Pulmonary artery endothelial cell (primary cell): Measurements from ENCODE around the gene FBXO46. TPM values are rescaled to one million over a fixed set of nuclear protein-coding genes. Genes with fewer than 3 reads are reported as not detected.
"Not testable (repeated sequence)": the region's sequence is repeated elsewhere in the genome, so short reads cannot be mapped to it uniquely, and the experiment has no call there.

Experiments
- DNase-seq: peaks from one replicate; pipeline ENCODE4 v3.0.0-alpha.2; 2011; ENCODE audit warnings: low read depth, low spot score
- total RNA-seq: library from RNA; depleted of rRNA; stranded (reverse); fragments of >200 nt; gene quantifications from 2 replicates; pipeline ENCODE4 v1.2.3, GENCODE V29; 2014

Gene FBXO46
- total RNA-seq, 1 donor from 2014 or later, result 5.3 TPM

DNA sequence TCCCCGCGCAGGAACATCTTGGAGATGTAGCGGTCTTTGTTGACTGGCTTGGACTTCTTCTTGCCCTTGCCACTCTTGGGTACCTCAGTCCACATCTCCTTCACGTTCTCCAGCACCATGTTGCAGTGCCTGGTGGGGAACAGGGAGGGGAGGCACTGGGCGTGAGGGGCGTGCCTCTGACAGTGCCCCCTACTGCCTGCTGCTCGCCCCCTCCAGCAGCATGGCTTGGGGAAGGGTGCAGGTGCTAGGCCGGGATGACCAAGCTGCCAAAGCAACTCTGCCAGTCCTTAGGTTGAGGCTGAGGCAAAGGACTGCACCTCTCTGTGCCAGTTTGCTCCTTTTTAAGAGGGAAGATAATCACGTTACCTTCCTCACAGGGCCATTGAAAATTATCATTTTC is 43.1 kb downstream of the FBXO46 start:
- DNase-seq, result no peak

DNA sequence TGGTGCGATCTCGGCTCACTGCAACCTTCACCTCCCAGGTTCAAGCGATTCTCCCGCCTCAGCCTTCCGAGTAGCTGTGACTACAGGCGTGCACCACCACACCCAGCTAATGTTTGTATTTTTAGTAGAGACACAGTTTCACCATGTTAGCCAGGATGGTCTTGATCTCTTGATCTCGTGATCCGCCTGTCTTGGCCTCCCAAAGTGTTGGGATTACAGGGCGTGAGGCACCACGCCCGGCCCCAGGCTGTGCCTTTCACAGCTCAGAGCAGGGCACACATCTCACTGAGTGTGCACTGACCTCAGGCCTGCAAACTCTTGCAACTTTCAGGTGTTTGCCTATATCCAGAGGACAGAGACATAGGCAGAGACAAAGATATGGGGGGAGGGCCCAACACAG is 45.7 kb downstream of the FBXO46 start:
- DNase-seq, result not testable (repeated sequence)

DNA sequence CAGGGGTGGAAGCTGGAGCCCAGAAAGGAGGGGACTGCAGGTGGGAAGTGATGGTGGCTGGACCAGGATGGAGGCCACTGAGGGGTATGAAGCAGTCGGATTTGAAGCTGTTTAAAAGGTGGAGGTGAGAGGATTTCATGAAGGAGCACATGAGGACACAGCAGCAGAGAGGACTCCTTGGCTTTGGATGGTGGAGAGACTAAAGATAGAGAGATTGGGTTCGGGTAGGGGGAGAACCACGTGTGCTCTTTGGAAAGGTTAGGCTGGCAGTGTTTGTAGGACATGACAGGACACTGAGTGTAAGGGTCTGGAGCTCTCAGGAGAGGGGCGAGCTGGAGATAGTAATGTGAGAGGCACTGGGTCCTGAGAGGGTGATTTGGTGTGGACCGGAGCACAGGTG is 47.8 kb downstream of the FBXO46 start:
- no peak for DNase-seq

DNA sequence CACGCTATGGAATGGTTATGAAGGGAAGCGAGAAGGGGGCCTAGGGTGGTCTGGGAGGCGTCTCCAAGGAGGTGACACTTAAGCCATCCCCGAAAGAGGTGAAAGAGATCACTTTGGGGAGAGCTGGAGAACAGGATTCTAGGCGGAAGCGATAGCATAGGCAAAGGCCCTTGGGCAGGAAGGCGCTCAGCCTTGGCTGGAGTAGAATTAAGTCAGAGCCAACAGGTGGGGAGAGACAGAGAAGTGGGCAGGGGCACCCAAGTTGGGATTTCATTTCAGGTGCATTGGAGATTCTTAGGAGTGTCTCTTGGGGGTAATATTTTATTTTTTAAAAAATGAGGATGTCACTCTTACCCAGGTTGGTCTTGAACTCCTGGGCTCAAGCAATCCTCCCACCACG is 48.6 kb downstream of the FBXO46 start:
- no peak for DNase-seq

DNA sequence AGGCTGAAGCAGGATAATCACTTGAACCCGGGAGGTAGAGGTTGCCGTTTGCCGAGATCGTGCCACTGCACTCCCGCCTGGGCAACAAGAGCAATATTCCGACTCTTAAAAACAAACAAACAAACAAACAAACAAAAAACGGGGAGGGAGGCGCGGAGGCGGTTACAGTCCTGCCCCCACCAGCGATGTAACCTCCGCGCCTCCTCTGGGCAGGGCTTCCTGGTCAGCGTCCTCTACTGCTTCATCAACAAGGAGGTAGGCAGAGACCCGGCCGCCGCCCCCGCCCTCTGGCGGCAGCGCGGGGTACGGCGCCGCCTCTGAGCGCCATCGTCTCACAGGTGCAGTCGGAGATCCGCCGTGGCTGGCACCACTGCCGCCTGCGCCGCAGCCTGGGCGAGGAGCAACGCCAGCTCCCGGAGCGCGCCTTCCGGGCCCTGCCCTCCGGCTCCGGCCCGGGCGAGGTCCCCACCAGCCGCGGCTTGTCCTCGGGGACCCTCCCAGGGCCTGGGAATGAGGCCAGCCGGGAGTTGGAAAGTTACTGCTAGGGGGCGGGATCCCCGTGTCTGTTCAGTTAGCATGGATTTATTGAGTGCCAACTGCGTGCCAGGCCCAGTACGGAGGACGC is 49.2 kb downstream of the FBXO46 start:
- peak; percentile 47 for DNase-seq

DNA sequence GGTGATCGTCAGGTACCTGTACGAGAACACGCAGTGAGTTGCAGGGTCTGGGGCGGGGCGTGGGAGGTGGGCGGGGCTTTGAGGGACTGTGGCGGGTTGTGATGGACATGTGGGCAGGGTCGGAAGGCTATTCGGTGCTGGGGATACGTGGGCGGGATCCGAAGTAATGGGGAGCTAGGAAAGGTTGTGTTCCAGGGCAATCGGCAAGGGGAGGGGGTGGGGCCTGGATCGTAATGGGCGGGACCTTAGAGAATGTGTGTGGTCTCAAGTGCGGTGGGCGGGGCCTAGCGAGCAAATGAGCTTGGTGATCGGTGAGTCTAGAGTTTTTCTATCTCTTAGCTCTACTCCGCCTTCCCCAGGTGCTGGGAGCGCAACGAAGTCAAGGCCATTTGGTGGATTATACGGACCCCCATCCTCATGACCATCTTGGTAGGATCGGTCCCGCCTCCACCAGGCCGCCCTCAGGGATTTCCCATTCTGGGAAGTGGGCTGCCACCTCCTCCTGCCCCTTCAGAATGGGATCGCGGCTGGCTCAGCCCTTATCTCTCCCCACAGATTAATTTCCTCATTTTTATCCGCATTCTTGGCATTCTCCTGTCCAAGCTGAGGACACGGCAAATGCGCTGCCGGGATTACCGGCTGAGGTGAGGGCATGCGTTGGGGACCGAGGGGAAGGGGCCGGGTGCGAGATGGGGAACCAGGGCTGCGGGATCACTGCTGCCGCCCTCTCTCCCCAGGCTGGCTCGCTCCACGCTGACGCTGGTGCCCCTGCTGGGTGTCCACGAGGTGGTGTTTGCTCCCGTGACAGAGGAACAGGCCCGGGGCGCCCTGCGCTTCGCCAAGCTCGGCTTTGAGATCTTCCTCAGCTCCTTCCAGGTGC is 53.1 kb downstream of the FBXO46 start:
- peak; percentile 36 for DNase-seq

DNA sequence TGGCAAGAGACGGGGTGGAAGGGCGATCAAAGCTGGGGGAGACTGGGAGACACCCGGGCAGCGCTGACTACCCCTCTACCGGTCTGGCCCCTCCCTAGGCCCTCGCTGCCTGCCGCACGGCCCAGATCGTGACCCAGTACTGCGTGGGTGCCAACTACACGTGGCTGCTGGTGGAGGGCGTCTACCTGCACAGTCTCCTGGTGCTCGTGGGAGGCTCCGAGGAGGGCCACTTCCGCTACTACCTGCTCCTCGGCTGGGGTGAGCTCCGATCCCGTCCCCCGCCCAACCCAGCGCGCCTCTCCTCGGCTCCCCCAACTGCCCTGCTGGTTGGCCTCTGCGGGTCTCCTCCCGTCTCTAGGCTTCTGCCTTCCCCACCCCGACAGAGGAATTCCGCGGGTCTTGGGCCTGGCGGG is 53.8 kb downstream of the FBXO46 start:
- no peak for DNase-seq

DNA sequence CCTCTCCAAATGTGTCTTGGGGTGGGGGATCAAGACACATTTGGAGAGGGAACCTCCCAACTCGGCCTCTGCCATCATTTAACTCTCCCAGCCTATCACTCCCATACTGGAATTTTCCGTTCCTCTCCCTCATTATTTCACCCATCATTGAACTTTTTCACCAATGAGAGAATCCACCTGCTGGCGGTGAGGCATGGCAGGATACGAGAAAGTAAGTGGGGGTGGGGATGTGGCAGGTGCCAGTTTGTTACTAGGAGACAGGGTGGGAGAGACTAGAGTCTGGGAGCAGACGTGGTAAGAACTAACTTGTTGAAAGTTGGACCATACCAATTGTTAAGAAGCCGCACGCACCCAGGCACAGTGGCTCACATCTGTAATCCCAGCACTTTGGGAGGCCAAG is 55.8 kb downstream of the FBXO46 start:
- no peak for DNase-seq

DNA sequence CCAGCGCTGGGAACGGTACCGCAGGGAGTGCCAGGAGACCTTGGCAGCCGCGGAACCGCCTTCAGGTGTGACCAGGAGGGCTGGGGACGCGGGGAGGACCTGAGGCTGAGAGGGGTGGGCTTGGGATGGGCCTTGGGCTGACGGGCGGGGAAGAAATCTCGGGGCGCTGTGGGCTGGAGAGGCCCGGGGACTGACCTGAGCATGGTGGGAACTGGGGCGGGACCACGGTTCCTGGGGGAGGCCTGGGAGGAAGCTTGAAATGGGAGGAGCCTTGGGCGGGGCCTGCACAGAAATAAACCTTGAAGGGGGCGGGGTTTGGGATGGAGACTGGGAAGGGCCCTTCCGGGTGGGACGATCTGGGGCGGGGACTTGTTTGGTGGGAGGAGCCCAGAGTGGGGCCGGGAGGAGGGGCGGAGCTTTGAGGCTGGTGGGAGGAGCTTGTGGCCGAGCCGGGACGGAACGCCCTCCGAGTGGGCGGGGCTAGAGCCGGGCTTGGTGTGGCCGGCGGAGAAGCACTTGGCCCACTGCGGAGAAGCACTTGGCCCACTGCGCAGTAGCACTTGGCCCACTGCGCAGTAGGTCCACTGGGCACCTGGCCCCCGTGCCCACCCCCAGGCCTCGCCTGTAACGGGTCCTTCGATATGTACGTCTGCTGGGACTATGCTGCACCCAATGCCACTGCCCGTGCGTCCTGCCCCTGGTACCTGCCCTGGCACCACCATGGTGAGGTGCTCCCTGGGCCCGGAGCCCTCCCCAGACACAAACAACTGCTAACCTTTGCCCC is 59.8 kb downstream of the FBXO46 start:
- DNase-seq, result no peak

DNA sequence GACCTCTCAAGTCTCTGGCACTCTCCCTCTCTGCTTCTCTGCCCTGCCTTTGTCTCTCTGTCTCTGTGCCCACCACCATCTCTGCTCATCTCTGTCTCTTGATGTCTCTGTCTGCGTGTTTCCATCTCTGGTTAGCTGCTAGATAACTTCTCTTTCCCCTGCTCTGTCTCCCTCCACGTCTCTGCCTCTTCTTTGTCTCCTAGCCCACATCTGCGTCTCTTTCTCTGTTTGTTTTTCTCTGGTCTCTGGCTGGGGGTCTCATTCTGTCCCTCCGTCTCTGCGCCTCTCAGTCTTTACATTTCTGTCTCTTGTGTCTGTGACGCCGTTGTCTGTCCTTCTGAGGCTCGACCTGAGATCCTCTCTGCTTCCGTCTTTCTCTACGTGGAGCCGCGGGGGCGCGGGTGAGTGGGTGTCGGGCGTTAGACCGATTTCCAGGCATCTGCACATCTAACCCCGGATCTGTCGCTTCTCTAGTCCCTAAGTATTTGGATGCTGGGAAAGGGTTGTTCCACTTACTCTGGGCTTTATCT is 62.3 kb downstream of the FBXO46 start:
- DNase-seq, result no peak

DNA sequence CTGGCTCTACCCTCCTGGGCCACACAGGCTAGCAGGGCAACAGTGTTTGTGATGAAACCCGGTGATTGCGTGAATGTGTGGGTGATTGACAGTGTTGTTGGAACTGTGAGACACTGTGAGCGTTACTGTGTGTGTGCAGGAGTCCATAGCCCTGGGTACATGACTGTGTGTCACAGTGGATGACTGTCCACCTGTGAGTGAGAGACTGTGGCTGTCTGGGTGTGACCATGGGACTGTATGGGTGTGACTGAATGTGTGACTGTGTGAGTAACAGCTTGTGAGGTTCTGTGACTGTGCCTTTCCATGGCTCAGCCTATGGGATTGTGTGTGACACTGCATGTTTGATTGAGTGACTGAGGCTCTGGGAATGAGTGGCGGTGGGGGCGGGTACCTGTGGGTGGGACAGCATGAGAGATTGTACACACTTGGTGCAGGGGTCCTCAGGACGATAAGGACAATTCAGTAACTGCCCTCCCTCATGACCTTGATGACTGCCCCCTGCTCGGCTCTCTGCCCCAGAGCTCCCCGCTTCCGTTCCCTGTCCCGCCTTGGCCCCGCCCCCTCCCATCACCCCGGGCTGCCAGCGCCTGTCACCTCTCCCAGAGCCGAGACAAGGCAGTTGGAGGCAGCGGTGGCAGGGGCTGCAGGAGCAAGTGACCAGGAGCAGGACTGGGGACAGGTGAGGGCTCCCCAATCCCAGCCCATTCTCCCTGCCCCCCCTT is 62.9 kb downstream of the FBXO46 start, which contains the start of gene GIPR:
TSS of gene GIPR (plus strand) at position 602 of the 722 bp plus-strand sequence. CDS start 1,300 bp downstream, outside the sequence.
- DNase-seq, result no peak

DNA sequence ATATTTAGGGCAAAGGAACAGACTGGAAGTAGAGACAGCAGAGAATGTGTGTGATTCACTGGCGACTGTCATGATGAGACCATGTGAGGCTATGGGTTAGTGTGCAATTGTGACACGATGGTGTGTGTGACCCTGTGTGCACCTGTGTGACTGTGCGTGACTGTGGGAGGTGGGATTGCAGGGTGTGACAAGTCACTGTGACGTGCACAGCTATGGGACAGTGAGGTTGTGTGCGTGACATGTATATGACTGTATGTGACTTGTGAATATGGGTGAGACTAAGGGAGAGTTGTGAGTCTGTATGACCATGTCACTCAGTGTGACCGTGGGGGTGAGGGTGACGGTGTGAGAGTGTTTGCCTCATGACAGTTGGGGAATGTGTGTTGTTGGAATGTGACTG is 66.1 kb downstream of the FBXO46 start:
- DNase-seq, result no peak

DNA sequence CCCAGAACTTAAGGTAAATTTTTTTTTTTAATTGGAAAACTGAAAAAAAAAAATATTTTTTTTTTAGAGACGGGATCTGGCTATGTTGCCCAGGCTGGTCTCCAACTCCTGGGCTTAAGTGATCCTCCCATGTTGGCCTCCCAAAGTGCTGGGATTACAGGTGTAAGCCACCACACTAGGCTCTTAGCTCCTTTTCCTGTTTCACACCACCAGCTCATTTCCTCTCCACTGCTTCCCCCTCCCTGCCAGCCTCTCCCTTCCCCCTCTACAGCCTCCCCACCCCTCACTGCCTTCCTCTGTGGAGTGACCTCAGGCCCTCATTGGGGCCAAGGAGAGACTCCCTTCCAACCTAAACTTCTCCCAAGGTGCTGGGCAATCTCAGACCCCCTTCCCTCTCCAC is 66.9 kb downstream of the FBXO46 start:
- DNase-seq, result no peak

DNA sequence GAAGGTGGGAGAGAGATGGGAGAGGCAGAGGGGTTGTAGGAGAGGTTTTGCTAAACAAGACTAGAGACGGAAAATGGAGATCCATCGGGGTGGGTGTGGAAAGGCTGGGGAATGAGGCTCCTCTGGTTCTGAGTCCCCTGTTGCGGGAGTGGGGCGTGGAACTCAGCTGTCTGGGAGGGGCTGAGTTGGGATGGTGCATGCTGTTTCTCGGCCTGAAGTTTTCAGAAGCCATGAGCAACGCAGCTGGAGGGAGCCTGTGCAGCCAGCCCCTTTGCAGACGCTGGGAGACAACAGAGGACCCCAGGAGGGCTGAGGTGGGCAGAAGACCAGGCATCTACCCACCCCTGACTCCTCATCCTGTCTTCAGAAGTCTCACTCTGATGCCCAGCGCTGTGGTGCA is 70.1 kb downstream of the FBXO46 start:
- DNase-seq, result no peak

Other genes starting within 250 kb of the FBXO46 start
- gene RTN2, start 233.8 kb downstream of the FBXO46 start, total RNA-seq, result 4.1 and 8.7 TPM in 2 replicates
- gene PPM1N, start 232.5 kb downstream of the FBXO46 start, total RNA-seq, result 0.92 and 3.0 TPM in 2 replicates
- gene VASP, start 223.4 kb downstream of the FBXO46 start, total RNA-seq, result 140 and 189 TPM in 2 replicates
- 6.0 and 9.7 TPM in 2 replicates for gene OPA3, start 146.1 kb downstream of the FBXO46 start, total RNA-seq
- gene GPR4, start 128.7 kb downstream of the FBXO46 start, total RNA-seq, result 4.0 and 5.7 TPM in 2 replicates
- 22.2 and 35.6 TPM in 2 replicates for gene EML2, start 91.5 kb downstream of the FBXO46 start, total RNA-seq
- under 0.01 TPM in 1 of 2 replicates, not detected in the other for gene GIPR, start 62.7 kb downstream of the FBXO46 start, total RNA-seq
- gene SNRPD2, start 38.9 kb downstream of the FBXO46 start, total RNA-seq, result 324 and 581 TPM in 2 replicates
- 18.7 and 23.3 TPM in 2 replicates for gene QPCTL, start 38.2 kb downstream of the FBXO46 start, total RNA-seq
- not detected in 2 replicates for gene MEIOSIN, start 2.5 kb upstream of the FBXO46 start, total RNA-seq
- gene SIX5, start 38.4 kb upstream of the FBXO46 start, total RNA-seq, result 3.4 and 5.6 TPM in 2 replicates
- gene DMPK, start 51.6 kb upstream of the FBXO46 start, total RNA-seq, result 6.0 and 9.0 TPM in 2 replicates
- 27.2 and 37.3 TPM in 2 replicates for gene DMWD, start 61.9 kb upstream of the FBXO46 start, total RNA-seq
- 0.04 and 0.07 TPM in 2 replicates for gene RSPH6A, start 84.4 kb upstream of the FBXO46 start, total RNA-seq
- 34.1 and 43.3 TPM in 2 replicates for gene SYMPK, start 132.3 kb upstream of the FBXO46 start, total RNA-seq
- not detected in 2 replicates for gene FOXA3, start 133.4 kb upstream of the FBXO46 start, total RNA-seq
- 23.1 and 24.3 TPM in 2 replicates for gene IRF2BP1, start 155.2 kb upstream of the FBXO46 start, total RNA-seq
- 0.79 and 1.4 TPM in 2 replicates for gene MYPOP, start 171.7 kb upstream of the FBXO46 start, total RNA-seq
- gene NANOS2, start 183.9 kb upstream of the FBXO46 start, total RNA-seq, result not detected in 2 replicates
- gene NOVA2, start 243.0 kb upstream of the FBXO46 start, total RNA-seq, result 3.4 and 4.0 TPM in 2 replicates